Keratinocyte (primary cell): Measurements from ENCODE around the gene FTO. TPM values are rescaled to one million over a fixed set of nuclear protein-coding genes. Genes with fewer than 3 reads are reported as not detected.

Source experiments
- DNase-seq: peaks from one replicate; pipeline ENCODE4 v3.0.0-alpha.2; 2011; ENCODE audit warnings: low read depth, missing footprints, low spot score
- FAIRE-seq: peaks from 2 replicates; lab custom pipeline; 2011; peaks lifted over from hg19 to GRCh38; lab: Jason Lieb, UNC
- H2AFZ ChIP-seq: 2 replicates; pipeline ENCODE4 v1.6.0; 2012; ENCODE audit warnings: low read length, control low read depth, inconsistent platforms; ENCODE audit not compliant: control insufficient read depth
- H3K27ac ChIP-seq: 2 replicates; pipeline ENCODE4 v1.5.1; 2011; ENCODE audit warnings: low read length; ENCODE audit not compliant: control insufficient read depth, insufficient read depth
- H3K27me3 ChIP-seq: 3 replicates; pipeline ENCODE4 v1.6.0; 2011; ENCODE audit warnings: low read length; ENCODE audit not compliant: control insufficient read depth, insufficient read depth; ENCODE audit errors: extremely low read depth
- H3K36me3 ChIP-seq, 2 experiments: 2 replicates in 1 of 2; 3 replicates in 1 of 2; pipeline ENCODE4 v1.5.1; 2011; ENCODE audit warnings: low read length in 2 of 2, mild to moderate bottlenecking in 1 of 2; ENCODE audit not compliant: control insufficient read depth in 2 of 2, insufficient read depth in 2 of 2; ENCODE audit errors: extremely low read depth in 1 of 2
- H3K4me1 ChIP-seq: 3 replicates; pipeline ENCODE4 v1.5.1; 2011; ENCODE audit warnings: low read length; ENCODE audit not compliant: control insufficient read depth, insufficient read depth; ENCODE audit errors: extremely low read depth
- H3K4me2 ChIP-seq: 3 replicates; pipeline ENCODE4 v1.6.0; 2011; ENCODE audit warnings: low read depth, low read length; ENCODE audit not compliant: control insufficient read depth, insufficient read depth; ENCODE audit errors: extremely low read depth
- H3K4me3 ChIP-seq, 3 experiments: fragments of 200-600 bp in 1 of 3; sonication (generic) in 1 of 3; 2 replicates in 2 of 3; 3 replicates in 1 of 3; pipeline ENCODE4 v1.5.1; 2011 to 2016; ENCODE audit warnings: low read length in 3 of 3, mild to moderate bottlenecking in 3 of 3, control low read depth in 2 of 3, inconsistent platforms in 1 of 3, low read depth in 1 of 3, mixed read lengths in 1 of 3, mixed run types in 1 of 3, moderate library complexity in 1 of 3; ENCODE audit not compliant: control insufficient read depth in 2 of 3, insufficient read depth in 2 of 3; ENCODE audit errors: extremely low read depth in 1 of 3
- H3K79me2 ChIP-seq: 2 replicates; pipeline ENCODE4 v1.6.0; 2012; ENCODE audit warnings: low read length; ENCODE audit not compliant: control insufficient read depth, insufficient read depth
- H3K9ac ChIP-seq: 3 replicates; pipeline ENCODE4 v1.6.0; 2011; ENCODE audit warnings: low read length; ENCODE audit not compliant: control insufficient read depth, insufficient read depth; ENCODE audit errors: extremely low read depth
- H3K9me1 ChIP-seq: 3 replicates; pipeline ENCODE4 v1.6.0; 2011; ENCODE audit warnings: low read length; ENCODE audit not compliant: control insufficient read depth, insufficient read depth; ENCODE audit errors: extremely low read depth
- H3K9me3 ChIP-seq: 2 replicates; pipeline ENCODE4 v1.5.1; 2012; ENCODE audit warnings: low read depth, low read length; ENCODE audit not compliant: control insufficient read depth
- H4K20me1 ChIP-seq: 3 replicates; pipeline ENCODE4 v1.6.0; 2011; ENCODE audit warnings: low read length; ENCODE audit not compliant: control insufficient read depth, insufficient read depth; ENCODE audit errors: extremely low read depth
- CTCF ChIP-seq, 3 experiments: IDR thresholded peaks in 1 of 3; conservative IDR thresholded peaks in 1 of 3; optimal IDR thresholded peaks in 1 of 3; 2 replicates in 2 of 3; 3 replicates in 1 of 3; pipeline versions ENCODE3 to v1.5.1; 2011; ENCODE audit warnings: low read length in 3 of 3, mild to moderate bottlenecking in 3 of 3, moderate library complexity in 2 of 3, control low read depth in 1 of 3, inconsistent platforms in 1 of 3; ENCODE audit not compliant: insufficient read depth in 2 of 3; ENCODE audit errors: extremely low read depth in 1 of 3
- EZH2 ChIP-seq: IDR thresholded peaks from one replicate; pipeline ENCODE4 v1.6.1; 2012; ENCODE audit warnings: inconsistent platforms, mild to moderate bottlenecking, low read length, moderate library complexity
- dilution Hi-C: fragments of 300-500 bp; cut with MboI; formaldehyde crosslinking; loops from one replicate; pipeline ENCODE4 v1.7.0; 2020; ENCODE audit warnings: low sequenced_read_pairs; ENCODE audit not compliant: extremely low pct_ligation_motif_present
- polyA plus RNA-seq, 5 experiments: library from polyadenylated mRNA; depleted of rRNA in 3 of 5; stranded (reverse) in 3 of 5; stranded (forward) in 1 of 5; unstranded in 1 of 5; fragments of >200 nt; gene quantifications; 1 replicate in 1 of 5; 2 replicates in 3 of 5; 3 replicates in 1 of 5; pipeline versions ENCODE4 v1.2.1 to v1.2.3, GENCODE V29; 2011 to 2012; ENCODE audit warnings: missing spikeins in 2 of 5, low read depth in 1 of 5, low replicate concordance in 1 of 5

Gene FTO
- polyA plus RNA-seq, 1 donor (not counting 4 experiments of a cell fraction or from before 2014, with no cell fraction given): 56.4 TPM

- peak overlapping the region; percentile 62 for H3K4me2 ChIP-seq
- H3K27ac ChIP-seq: peak overlapping the region; percentile 71
- FAIRE-seq (peak; percentile 86), DNase-seq (peak; percentile 28)
- H3K9me3 ChIP-seq: no peaks in the 10 kb centered on the region
- no peaks in the 10 kb centered on the region for H3K36me3 ChIP-seq
- H3K4me3 ChIP-seq: no peak overlapping the region
- dilution Hi-C loops: no loop called here
- H3K27me3 ChIP-seq: no peaks in the 10 kb centered on the region
- H3K79me2 ChIP-seq: no peaks in the 10 kb centered on the region
- TF ChIP-seq CTCF (optimal IDR thresholded peaks at IDR 0.05 in 1 of 3, IDR thresholded peaks at IDR 0.05 in 1 of 3, conservative IDR thresholded peaks at IDR 0.05 in 1 of 3; ENCODE audit: extremely low read depth in 1 of 3, insufficient read depth in 2 of 3, low read length in 3 of 3) (no peak), EZH2 (no peak)
- no peak overlapping the region for H2AFZ ChIP-seq
- H3K9ac ChIP-seq: peak overlapping the region; percentile 34
- H4K20me1 ChIP-seq: no peaks in the 10 kb centered on the region
- H3K9me1 ChIP-seq: no peaks in the 10 kb centered on the region
- H3K4me1 ChIP-seq: peaks cover 33% of the 10 kb centered on the region
Observed at GRCh38 chr16:54080524-54081008, 376.6 kb downstream of the FTO start.

- Histone ChIP-seq H3K36me3 (no peaks in the 10 kb centered on the region), H3K79me2 (no peaks in the 10 kb centered on the region), H3K27me3 (no peaks in the 10 kb centered on the region), H3K4me1 (no peaks in the 10 kb centered on the region), H4K20me1 (no peaks in the 10 kb centered on the region), H3K9me1 (no peaks in the 10 kb centered on the region), H3K9me3 (no peaks in the 10 kb centered on the region), H3K9ac (no peak overlapping the region), H3K27ac (no peak overlapping the region), H3K4me3 (no peak overlapping the region), H2AFZ (no peak overlapping the region), H3K4me2 (no peak overlapping the region)
- TF ChIP-seq EZH2 (no peak), CTCF (optimal IDR thresholded peaks at IDR 0.05 in 1 of 3, IDR thresholded peaks at IDR 0.05 in 1 of 3, conservative IDR thresholded peaks at IDR 0.05 in 1 of 3; ENCODE audit: extremely low read depth in 1 of 3, insufficient read depth in 2 of 3, low read length in 3 of 3) (no peak)
- no peak for DNase-seq
- no peak for FAIRE-seq
- dilution Hi-C loops: no loop called here
Observed at GRCh38 chr16:54086791-54087190, 382.8 kb downstream of the FTO start.
